Heart left ventricle (tissue), 13 donors: ENCODE results near the gene PHF21A.

Experiments
- POLR2A ChIP-seq, 2 donors: fragments of 450-650 bp; IDR thresholded peaks; one replicate each; pipeline ENCODE4 v1.6.1; 2017; ENCODE audit warnings: antibody characterized with exemption in 2 of 2, mild to moderate bottlenecking in 2 of 2, moderate library complexity in 2 of 2
- TF ChIP-seq, protein P1 (sequence below), 12 donors: fragments of 200-600 bp; sonication (generic) in 4 of 12; IDR thresholded peaks; one replicate each; pipeline versions ENCODE4 v1.5.0 to v1.8.0; 2018 to 2022; ENCODE audit warnings: antibody characterized with exemption in 12 of 12, mild to moderate bottlenecking in 5 of 12
- donor health status: ischemic (EF 13 %, LVEDD 7.1; RV severe dilation, severe dysfunction).
- donor health status: DM: no; HTN: yes; CAD: no.
- donor health status: DM: no; HTN: no; CAD: no.
- donor health status: ischemic (EF 25% LVEDD 6.9; RV normal size, moderate dysfunction).
- donor health status: ischemic (EF 25% LVEDD 5.7; RV mildly dilated, moderate dysfunction).
- donor health status: ischemic (EF 35%, LVEDD 5.7; RV mildly dilated, moderate dysfunction).
- donor health status: nonischemic (EF 11% LVEDD 7.7; RV severe dilation, severe dysfunction).
- donor health status: DM: yes; HTN: yes; CAD: no.
- donor health status: PGD.
- donor health status: ischemic (EF 29% LVEDD 5.4; RV normal size, mild dysfunction).
- donor health status: nonischemic (EF 23%, LVEDD 6.1; RV moderate dilation, normal function).

DNA sequence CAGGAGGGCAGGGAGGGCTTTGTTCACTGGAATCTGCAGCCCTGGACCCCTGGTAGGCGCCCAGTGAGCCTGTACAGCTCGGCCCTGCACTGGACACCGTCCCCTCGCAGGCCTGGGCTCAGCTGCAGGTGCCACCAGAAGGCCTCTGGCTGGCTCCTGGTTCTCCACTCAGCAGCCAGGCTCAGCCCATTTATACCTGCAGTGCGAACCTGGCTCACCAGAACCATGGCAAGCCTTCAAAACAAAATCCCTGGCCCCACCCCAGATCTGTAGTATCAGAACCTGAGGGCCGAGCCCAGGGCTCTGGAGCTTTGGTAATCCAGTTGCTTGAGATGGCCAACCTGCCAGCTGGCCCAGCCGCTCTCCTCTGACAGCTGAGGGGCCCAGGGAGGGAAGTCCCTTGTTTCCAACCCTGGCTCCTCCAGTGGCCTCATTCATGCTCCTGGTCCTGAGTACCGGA is 213.3 kb downstream of the PHF21A start:
- no peak for TF ChIP-seq POLR2A (IDR thresholded peaks at IDR 0.05)
- TF ChIP-seq, protein P1, sequence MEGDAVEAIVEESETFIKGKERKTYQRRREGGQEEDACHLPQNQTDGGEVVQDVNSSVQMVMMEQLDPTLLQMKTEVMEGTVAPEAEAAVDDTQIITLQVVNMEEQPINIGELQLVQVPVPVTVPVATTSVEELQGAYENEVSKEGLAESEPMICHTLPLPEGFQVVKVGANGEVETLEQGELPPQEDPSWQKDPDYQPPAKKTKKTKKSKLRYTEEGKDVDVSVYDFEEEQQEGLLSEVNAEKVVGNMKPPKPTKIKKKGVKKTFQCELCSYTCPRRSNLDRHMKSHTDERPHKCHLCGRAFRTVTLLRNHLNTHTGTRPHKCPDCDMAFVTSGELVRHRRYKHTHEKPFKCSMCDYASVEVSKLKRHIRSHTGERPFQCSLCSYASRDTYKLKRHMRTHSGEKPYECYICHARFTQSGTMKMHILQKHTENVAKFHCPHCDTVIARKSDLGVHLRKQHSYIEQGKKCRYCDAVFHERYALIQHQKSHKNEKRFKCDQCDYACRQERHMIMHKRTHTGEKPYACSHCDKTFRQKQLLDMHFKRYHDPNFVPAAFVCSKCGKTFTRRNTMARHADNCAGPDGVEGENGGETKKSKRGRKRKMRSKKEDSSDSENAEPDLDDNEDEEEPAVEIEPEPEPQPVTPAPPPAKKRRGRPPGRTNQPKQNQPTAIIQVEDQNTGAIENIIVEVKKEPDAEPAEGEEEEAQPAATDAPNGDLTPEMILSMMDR (IDR thresholded peaks at IDR 0.05): no peak
